GM21390 (cell line): Measurements from ENCODE around the gene COL4A5.

Experiments used
- ATAC-seq: cut with Tn5 transposase; IDR thresholded peaks from one replicate; pipeline ENCODE4 v1.9.1; 2021; ENCODE audit not compliant: unreplicated experiment

Gene COL4A5

DNA sequence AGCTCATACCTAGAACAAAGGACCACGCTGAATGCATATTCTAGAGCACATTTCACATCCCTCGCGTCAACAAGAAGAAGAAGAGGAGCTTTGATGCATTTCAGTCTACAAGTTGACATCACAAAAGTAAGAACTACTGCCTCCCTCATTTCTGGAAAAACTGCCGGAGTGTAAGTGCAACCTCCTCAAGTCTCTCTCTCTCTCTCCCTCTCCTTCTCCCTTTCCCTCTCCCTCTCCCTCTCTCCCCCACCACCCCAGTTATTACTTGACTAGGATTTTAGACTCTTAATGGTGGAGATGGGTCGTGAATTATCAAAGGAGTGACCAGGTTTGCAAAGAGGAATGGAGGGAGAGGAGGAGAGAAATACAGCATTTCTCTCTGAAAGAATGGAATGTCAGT is 298.1 kb downstream of the COL4A5 start:
- ATAC-seq: no peak

GRCh38 chrX:108740299-108740774 is 300.7 kb downstream of the COL4A5 start:
- no peak for ATAC-seq
